Mesothelial cell of epicardium (in vitro differentiated cells): ENCODE results near the gene DGKA. TPM values are rescaled to one million over a fixed set of nuclear protein-coding genes. Genes with fewer than 3 reads are reported as not detected.

Source experiments
- DNase-seq, 2 experiments: peaks; one replicate each; pipeline ENCODE4 v3.0.0; 2021; ENCODE audit warnings: low spot score in 2 of 2; ENCODE audit not compliant: unreplicated experiment in 2 of 2
- H3K27ac Mint-ChIP-seq: 2 replicates; pipeline ENCODE4 v1.8.0; 2021; ENCODE audit warnings: mixed read lengths
- H3K27me3 Mint-ChIP-seq: 2 replicates; pipeline ENCODE4 v1.8.0; 2021; ENCODE audit warnings: low read depth, mixed read lengths
- H3K36me3 Mint-ChIP-seq: 2 replicates; pipeline ENCODE4 v1.8.0; 2021; ENCODE audit warnings: mixed read lengths
- H3K4me1 Mint-ChIP-seq: 2 replicates; pipeline ENCODE4 v1.8.0; 2021; ENCODE audit warnings: mixed read lengths
- H3K4me3 Mint-ChIP-seq: 2 replicates; pipeline ENCODE4 v1.8.0; 2021; ENCODE audit warnings: mild to moderate bottlenecking, moderate library complexity, mixed read lengths
- H3K9me3 Mint-ChIP-seq: 2 replicates; pipeline ENCODE4 v1.8.0; 2021; ENCODE audit warnings: mixed read lengths
- CTCF ChIP-seq: fragments of 200-600 bp; sonication (generic); IDR thresholded peaks from one replicate; pipeline ENCODE4 v1.5.0; 2021; ENCODE audit warnings: antibody characterized with exemption; ENCODE audit not compliant: unreplicated experiment
- total RNA-seq: library from RNA; stranded (reverse); gene quantifications from 3 replicates; pipeline ENCODE4 v1.2.1, GENCODE V29; 2021

Gene DGKA
- total RNA-seq, 1 donor from 2014 or later = 33.5 TPM

GRCh38 chr12:55901881-55902490 lies 29.0 kb upstream of the DGKA start:
- no peaks in the 10 kb centered on the region for H3K27me3 Mint-ChIP-seq
- no peak overlapping the region for H3K4me3 Mint-ChIP-seq
- H3K36me3 Mint-ChIP-seq = peaks cover 7% of the 10 kb centered on the region
- no peaks in the 10 kb centered on the region for H3K9me3 Mint-ChIP-seq
- no peak for DNase-seq
- peak overlapping the region; percentile 18 for H3K27ac Mint-ChIP-seq
- H3K4me1 Mint-ChIP-seq = no peaks in the 10 kb centered on the region
- no peak for TF ChIP-seq CTCF

GRCh38 chr12:55906056-55906455 lies 24.9 kb upstream of the DGKA start:
- H3K36me3 Mint-ChIP-seq = peaks cover 7% of the 10 kb centered on the region
- H3K4me1 Mint-ChIP-seq = peaks cover 8% of the 10 kb centered on the region
- no peak overlapping the region for H3K27ac Mint-ChIP-seq
- no peak for DNase-seq
- no peak for TF ChIP-seq CTCF
- H3K27me3 Mint-ChIP-seq = no peaks in the 10 kb centered on the region
- H3K4me3 Mint-ChIP-seq = no peak overlapping the region
- H3K9me3 Mint-ChIP-seq = no peaks in the 10 kb centered on the region

DNA sequence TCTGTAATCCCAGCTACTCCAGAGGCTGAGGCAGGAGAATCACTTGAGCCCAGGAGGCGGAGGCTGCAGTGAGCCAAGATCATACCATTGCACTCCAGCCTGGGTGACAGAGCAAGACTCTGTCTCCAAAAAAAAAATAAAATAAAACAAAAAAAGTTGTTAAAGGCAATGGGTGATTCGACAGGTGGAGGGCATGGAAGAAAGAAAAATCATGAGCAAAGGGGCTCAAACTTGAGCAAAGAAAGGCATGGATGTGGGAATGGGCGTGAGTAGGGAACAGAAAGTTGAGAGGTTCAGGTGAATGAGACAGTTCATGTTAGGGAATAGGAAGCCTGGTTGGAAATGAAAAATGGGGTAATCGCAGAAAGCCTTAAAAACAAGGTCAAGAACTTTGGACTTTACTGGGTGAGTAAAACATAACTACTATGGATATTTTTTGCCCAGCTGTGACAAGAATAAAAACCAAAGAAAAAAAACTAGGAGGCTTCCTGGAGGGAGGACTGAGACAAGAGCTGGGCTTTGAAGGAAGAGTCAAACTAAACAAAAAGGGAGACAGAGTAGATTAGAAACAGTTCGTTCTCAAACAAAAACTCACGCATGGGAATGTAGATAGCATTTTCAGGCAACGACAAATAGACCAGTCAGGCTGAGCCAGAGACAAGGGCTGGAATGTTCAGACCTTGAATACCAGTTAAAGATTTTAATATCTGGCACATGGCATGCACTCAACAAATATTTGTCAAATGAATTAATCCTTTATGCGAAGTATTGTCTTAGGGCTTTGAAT lies 22.0 kb upstream of the DGKA start:
- peaks cover 4% of the 10 kb centered on the region for H3K36me3 Mint-ChIP-seq
- no peaks in the 10 kb centered on the region for H3K27me3 Mint-ChIP-seq
- no peak for DNase-seq
- peak overlapping the region; percentile 67 for H3K27ac Mint-ChIP-seq
- H3K9me3 Mint-ChIP-seq = no peaks in the 10 kb centered on the region
- peaks cover 8% of the 10 kb centered on the region for H3K4me1 Mint-ChIP-seq
- H3K4me3 Mint-ChIP-seq = no peak overlapping the region
- TF ChIP-seq CTCF = no peak

DNA sequence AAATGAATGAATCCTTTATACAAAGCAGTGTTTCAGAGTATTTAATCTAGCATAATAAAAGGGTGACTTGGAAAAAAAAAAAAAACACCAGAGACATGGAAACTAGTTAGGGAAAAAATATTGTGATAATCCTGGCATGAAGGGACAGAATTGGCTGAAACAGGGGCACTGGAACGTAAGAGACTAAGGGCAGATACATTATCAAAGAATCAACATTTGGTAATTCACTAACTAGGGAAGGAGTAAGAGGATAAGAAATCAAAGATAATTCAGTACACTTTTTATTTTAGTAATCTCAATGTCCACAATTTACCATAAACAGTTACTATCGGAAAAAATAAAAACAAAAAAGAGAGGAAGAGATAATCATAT lies 21.5 kb upstream of the DGKA start:
- no peak for TF ChIP-seq CTCF

GRCh38 chr12:55912908-55913307 lies 18.1 kb upstream of the DGKA start:
- Mint-ChIP-seq H3K9me3 (no peaks in the 10 kb centered on the region), H3K4me3 (no peak overlapping the region), H3K27ac (no peak overlapping the region), H3K27me3 (no peaks in the 10 kb centered on the region), H3K36me3 (peaks cover 11% of the 10 kb centered on the region), H3K4me1 (peaks cover 8% of the 10 kb centered on the region)
- no peak for DNase-seq
- TF ChIP-seq CTCF = no peak

More for the DNA sequence above, 21.5 kb upstream of the DGKA start:
- Mint-ChIP-seq H3K27ac (peak overlapping the region; percentile 10), H3K36me3 (peaks cover 6% of the 10 kb centered on the region), H3K4me1 (peaks cover 8% of the 10 kb centered on the region), H3K9me3 (no peaks in the 10 kb centered on the region), H3K4me3 (no peak overlapping the region), H3K27me3 (no peaks in the 10 kb centered on the region)
- DNase-seq = no peak
